A673 (cell line): Measurements from ENCODE around the gene HLA-DQA1.

Source experiments
- EZH2 ChIP-seq: fragments of 200-600 bp; sonication (generic); IDR thresholded peaks from 2 replicates; pipeline ENCODE4 v1.6.1; 2017; ENCODE audit warnings: borderline replicate concordance, low read depth, mild to moderate bottlenecking, mixed read lengths, antibody characterized with exemption, low read length; ENCODE audit not compliant: poor library complexity, severe bottlenecking
- TF ChIP-seq, protein P1 (sequence below): fragments of 300-800, 200-600 bp; sonication (generic); conservative IDR thresholded peaks from 2 replicates; pipeline ENCODE4 v1.5.1; 2017; ENCODE audit warnings: low read depth, mild to moderate bottlenecking, antibody characterized with exemption, low read length, moderate library complexity, mixed read lengths

- TF ChIP-seq, protein P1, sequence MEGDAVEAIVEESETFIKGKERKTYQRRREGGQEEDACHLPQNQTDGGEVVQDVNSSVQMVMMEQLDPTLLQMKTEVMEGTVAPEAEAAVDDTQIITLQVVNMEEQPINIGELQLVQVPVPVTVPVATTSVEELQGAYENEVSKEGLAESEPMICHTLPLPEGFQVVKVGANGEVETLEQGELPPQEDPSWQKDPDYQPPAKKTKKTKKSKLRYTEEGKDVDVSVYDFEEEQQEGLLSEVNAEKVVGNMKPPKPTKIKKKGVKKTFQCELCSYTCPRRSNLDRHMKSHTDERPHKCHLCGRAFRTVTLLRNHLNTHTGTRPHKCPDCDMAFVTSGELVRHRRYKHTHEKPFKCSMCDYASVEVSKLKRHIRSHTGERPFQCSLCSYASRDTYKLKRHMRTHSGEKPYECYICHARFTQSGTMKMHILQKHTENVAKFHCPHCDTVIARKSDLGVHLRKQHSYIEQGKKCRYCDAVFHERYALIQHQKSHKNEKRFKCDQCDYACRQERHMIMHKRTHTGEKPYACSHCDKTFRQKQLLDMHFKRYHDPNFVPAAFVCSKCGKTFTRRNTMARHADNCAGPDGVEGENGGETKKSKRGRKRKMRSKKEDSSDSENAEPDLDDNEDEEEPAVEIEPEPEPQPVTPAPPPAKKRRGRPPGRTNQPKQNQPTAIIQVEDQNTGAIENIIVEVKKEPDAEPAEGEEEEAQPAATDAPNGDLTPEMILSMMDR = no peak
- TF ChIP-seq EZH2 = no peak
Measured at GRCh38 chr6:32685603-32686002, 48.4 kb downstream of the HLA-DQA1 start.
